HG02642 (cell line): ENCODE measurements around the gene HS3ST3B1.

ENCODE experiments used
- ATAC-seq: cut with Tn5 transposase; IDR thresholded peaks from one replicate; pipeline ENCODE4 v1.9.1; 2021; ENCODE audit warnings: mild to moderate bottlenecking; ENCODE audit not compliant: unreplicated experiment, poor library complexity

The HS3ST3B1 gene

DNA sequence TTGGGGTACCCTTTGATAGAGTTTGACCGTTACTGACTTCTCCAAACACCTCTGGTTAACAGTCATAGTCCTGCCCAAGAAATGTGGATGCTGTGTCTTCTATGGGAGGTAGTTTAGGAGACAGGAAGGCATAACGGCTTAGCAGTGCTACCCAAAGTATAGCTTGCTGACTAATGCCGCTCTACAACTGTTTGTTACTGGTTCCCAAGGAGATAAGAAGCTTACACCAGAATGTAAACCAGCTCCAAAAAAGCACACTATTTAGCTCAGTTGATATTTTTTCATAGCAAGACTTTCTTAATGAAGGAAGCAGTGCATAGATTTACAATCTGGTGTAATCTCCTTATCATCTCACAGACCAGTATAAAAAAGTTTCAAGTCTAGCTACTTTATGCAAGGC is 95.7 kb downstream of the HS3ST3B1 start:
- no peak for ATAC-seq

DNA sequence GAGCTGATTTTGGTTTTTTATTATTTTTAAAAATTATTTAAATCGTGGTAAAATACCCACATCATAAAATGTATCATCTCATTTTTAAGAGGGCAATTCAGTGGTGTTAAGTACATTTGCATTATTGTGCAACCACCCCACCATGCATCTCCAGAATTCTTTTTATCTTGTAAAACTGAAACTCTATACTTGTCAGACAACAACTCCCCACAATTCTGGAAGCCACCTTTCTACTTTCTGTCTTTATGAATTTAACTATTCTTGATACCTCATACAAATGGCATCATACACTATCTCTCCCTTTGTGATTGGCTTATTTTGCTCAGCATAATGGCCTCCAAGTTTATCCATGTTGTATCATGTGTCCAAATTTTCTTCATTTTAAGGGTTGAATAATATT is 97.9 kb downstream of the HS3ST3B1 start:
- ATAC-seq = no peak
